Liver (tissue), 9 donors: ENCODE data around the gene AMBRA1. TPM values are rescaled to one million over a fixed set of nuclear protein-coding genes. Genes with fewer than 3 reads are reported as not detected.

Experiments
- DNase-seq: peaks from one replicate; pipeline ENCODE4 v3.0.0-alpha.2; 2017; ENCODE audit warnings: low spot score
- H3K27ac ChIP-seq, 2 donors: one replicate each; pipeline ENCODE4 v1.7.0; 2013; ENCODE audit warnings: inconsistent platforms in 2 of 2, low read length in 2 of 2, control low read depth in 1 of 2, low read depth in 1 of 2, mild to moderate bottlenecking in 1 of 2
- H3K27me3 ChIP-seq, 4 donors: one replicate each; pipeline versions ENCODE4 v1.6.1 to v1.7.0; 2013; ENCODE audit warnings: low read length in 3 of 4, inconsistent platforms in 1 of 4, mild to moderate bottlenecking in 1 of 4, moderate library complexity in 1 of 4; ENCODE audit not compliant: control insufficient read depth in 4 of 4, insufficient read depth in 4 of 4
- H3K36me3 ChIP-seq, 4 donors: one replicate each; pipeline versions ENCODE4 v1.6.1 to v1.7.0; 2013; ENCODE audit warnings: low read length in 3 of 4, mild to moderate bottlenecking in 3 of 4, low read depth in 1 of 4, moderate library complexity in 1 of 4; ENCODE audit not compliant: control insufficient read depth in 4 of 4, insufficient read depth in 3 of 4
- H3K4me1 ChIP-seq, 4 donors: one replicate each; pipeline versions ENCODE4 v1.6.1 to v1.7.0; 2013; ENCODE audit warnings: low read length in 3 of 4, mild to moderate bottlenecking in 3 of 4, moderate library complexity in 1 of 4; ENCODE audit not compliant: control insufficient read depth in 4 of 4, insufficient read depth in 4 of 4
- H3K4me3 ChIP-seq, 3 donors: one replicate each; pipeline versions ENCODE4 v1.6.1 to v1.7.0; 2013; ENCODE audit warnings: low read length in 3 of 3, control low read depth in 1 of 3, low read depth in 1 of 3, mild to moderate bottlenecking in 1 of 3
- H3K9ac ChIP-seq, 2 donors: one replicate each; pipeline ENCODE4 v1.7.0; 2013; ENCODE audit warnings: low read length in 2 of 2, mild to moderate bottlenecking in 2 of 2, moderate library complexity in 2 of 2, control low read depth in 1 of 2, low read depth in 1 of 2
- H3K9me3 ChIP-seq, 4 donors: one replicate each; pipeline versions ENCODE4 v1.6.1 to v1.7.0; 2013; ENCODE audit warnings: low read length in 3 of 4; ENCODE audit not compliant: control insufficient read depth in 4 of 4
- CTCF ChIP-seq: fragments of 150-350 bp; IDR thresholded peaks from 2 replicates; pipeline ENCODE4 v1.5.1; 2017; ENCODE audit warnings: improper control_type of control experiment, low read depth, low read length; ENCODE audit not compliant: missing input control
- EGR1 ChIP-seq, 2 donors: IDR thresholded peaks; 2 replicates each; pipeline ENCODE4 v1.6.1; 2016 to 2018; ENCODE audit warnings: antibody characterized with exemption in 2 of 2, low read depth in 2 of 2
- FOXA1 ChIP-seq: IDR thresholded peaks from 2 replicates; pipeline ENCODE4 v1.6.1; 2016; ENCODE audit warnings: antibody characterized with exemption
- FOXA2 ChIP-seq: IDR thresholded peaks from 2 replicates; pipeline ENCODE4 v1.6.1; 2016; ENCODE audit warnings: antibody characterized with exemption
- GABPA ChIP-seq, 2 donors: IDR thresholded peaks in 1 of 2; conservative IDR thresholded peaks in 1 of 2; 2 replicates each; pipeline ENCODE4 v1.6.1; 2016; ENCODE audit warnings: antibody characterized with exemption in 2 of 2, mild to moderate bottlenecking in 1 of 2, moderate library complexity in 1 of 2
- HNF4A ChIP-seq, 2 donors: conservative IDR thresholded peaks; 2 replicates each; pipeline ENCODE4 v1.6.1; 2016; ENCODE audit warnings: antibody characterized with exemption in 2 of 2, mild to moderate bottlenecking in 2 of 2
- HNF4G ChIP-seq: IDR thresholded peaks from 2 replicates; pipeline ENCODE4 v1.6.1; 2016; ENCODE audit warnings: antibody characterized with exemption
- MAX ChIP-seq: IDR thresholded peaks from 2 replicates; pipeline ENCODE4 v1.6.1; 2016; ENCODE audit warnings: antibody characterized with exemption
- NR2F2 ChIP-seq: IDR thresholded peaks from 2 replicates; pipeline ENCODE4 v1.6.1; 2016; ENCODE audit warnings: antibody characterized with exemption
- RAD21 ChIP-seq, 2 donors: IDR thresholded peaks; 2 replicates each; pipeline ENCODE4 v1.6.1; 2016; ENCODE audit warnings: antibody characterized with exemption in 2 of 2, mild to moderate bottlenecking in 2 of 2
- REST ChIP-seq: IDR thresholded peaks from 2 replicates; pipeline ENCODE4 v1.6.1; 2016; ENCODE audit warnings: antibody characterized with exemption, mild to moderate bottlenecking
- RXRA ChIP-seq, 2 donors: IDR thresholded peaks; 2 replicates each; pipeline ENCODE4 v1.6.1; 2017 to 2018; ENCODE audit warnings: antibody characterized with exemption in 2 of 2, mild to moderate bottlenecking in 1 of 2
- SP1 ChIP-seq: IDR thresholded peaks from 2 replicates; pipeline ENCODE4 v1.6.1; 2018; ENCODE audit warnings: antibody characterized with exemption, mild to moderate bottlenecking
- TAF1 ChIP-seq: conservative IDR thresholded peaks from 2 replicates; pipeline ENCODE4 v1.6.1; 2016; ENCODE audit warnings: antibody characterized with exemption, mild to moderate bottlenecking
- YY1 ChIP-seq: IDR thresholded peaks from 2 replicates; pipeline ENCODE4 v1.6.1; 2016; ENCODE audit warnings: antibody characterized with exemption, mild to moderate bottlenecking
- WGBS: extraction: QIAGEN DNeasy Blood & Tissue Kit; methylation state at CpG from one replicate; pipeline ENCODE4 v1.1.7; 2013; 5-methylcytosine and 5-hydroxymethylcytosine counted together
- polyA plus RNA-seq, 2 donors: library from polyadenylated mRNA; stranded (reverse) in 1 of 2; unstranded in 1 of 2; fragments of 200-250 nt in 1 of 2; fragments of >200 nt in 1 of 2; fragmentation: Nextera tagmentation in 1 of 2; extraction: Ambion mirVana in 1 of 2; gene quantifications; one replicate each; pipeline versions ENCODE4 v1.2.1 to v1.2.3, GENCODE V29; 2013 to 2015
- total RNA-seq, 2 donors: library from RNA; depleted of rRNA; stranded (reverse); fragments of >200 nt; gene quantifications; one replicate each; pipeline ENCODE4 v1.2.3, GENCODE V29; 2014
- TF ChIP-seq, protein P1 (sequence below): IDR thresholded peaks from 2 replicates; pipeline ENCODE4 v1.6.1; 2016; ENCODE audit warnings: antibody characterized with exemption
- TF ChIP-seq, protein P2 (sequence below): IDR thresholded peaks from 2 replicates; pipeline ENCODE4 v1.6.1; 2016; ENCODE audit warnings: antibody characterized with exemption
- donor health status: healthy.
- donor health status: healthy.
- donor health status: healthy.
- donor health status: healthy.
- donor health status: healthy.

The AMBRA1 gene
- total and polyA plus RNA-seq, 4 donors = 3.7 to 25.7 (median 15.1) TPM

DNA sequence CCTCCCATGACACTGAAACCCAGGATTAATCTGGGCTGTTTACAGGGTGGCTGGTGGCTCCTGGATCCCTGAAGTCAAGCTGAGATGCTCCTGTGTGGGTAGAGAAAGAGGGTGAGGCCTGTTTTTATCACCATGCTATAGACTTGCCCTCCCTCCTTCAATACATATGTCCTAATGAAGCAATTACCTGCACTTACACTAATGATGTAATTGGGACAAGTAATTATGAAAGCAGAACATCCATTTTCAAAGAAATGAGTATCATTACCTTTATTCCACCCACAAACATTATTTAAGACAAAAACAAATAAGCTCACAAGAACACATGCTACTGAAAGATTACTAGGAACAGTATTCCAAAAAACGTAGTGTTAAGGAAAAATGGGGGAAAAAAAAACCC lies 138.0 kb downstream of the AMBRA1 start (continued):
- TF ChIP-seq NR2F2 (no peak), SP1 (no peak), TAF1 (no peak)

GRCh38 chr11:46452918-46453517 lies 140.8 kb downstream of the AMBRA1 start:
- no peak overlapping the region for H3K27ac ChIP-seq
- no peaks in the 10 kb centered on the region for H3K36me3 ChIP-seq
- H3K9ac ChIP-seq = no peak overlapping the region
- H3K9me3 ChIP-seq = no peaks in the 10 kb centered on the region
- H3K27me3 ChIP-seq = no peaks in the 10 kb centered on the region
- H3K4me1 ChIP-seq = no peaks in the 10 kb centered on the region
- 94% methylated on average over 4 of the region's 4 CpGs for WGBS
- no peak for DNase-seq
- no peak overlapping the region for H3K4me3 ChIP-seq
- TF ChIP-seq YY1 (no peak), HNF4G (no peak), FOXA2 (no peak), CTCF (no peak), EGR1 (IDR thresholded peaks at IDR 0.05; ENCODE audit: low read depth in 2 of 2) (no peak), GABPA (IDR thresholded peaks at IDR 0.05 in 1 of 2, conservative IDR thresholded peaks at IDR 0.05 in 1 of 2) (no peak), RAD21 (IDR thresholded peaks at IDR 0.05) (no peak), REST (no peak), TAF1 (no peak), HNF4A (conservative IDR thresholded peaks at IDR 0.05) (no peak)
- TF ChIP-seq, protein P1, sequence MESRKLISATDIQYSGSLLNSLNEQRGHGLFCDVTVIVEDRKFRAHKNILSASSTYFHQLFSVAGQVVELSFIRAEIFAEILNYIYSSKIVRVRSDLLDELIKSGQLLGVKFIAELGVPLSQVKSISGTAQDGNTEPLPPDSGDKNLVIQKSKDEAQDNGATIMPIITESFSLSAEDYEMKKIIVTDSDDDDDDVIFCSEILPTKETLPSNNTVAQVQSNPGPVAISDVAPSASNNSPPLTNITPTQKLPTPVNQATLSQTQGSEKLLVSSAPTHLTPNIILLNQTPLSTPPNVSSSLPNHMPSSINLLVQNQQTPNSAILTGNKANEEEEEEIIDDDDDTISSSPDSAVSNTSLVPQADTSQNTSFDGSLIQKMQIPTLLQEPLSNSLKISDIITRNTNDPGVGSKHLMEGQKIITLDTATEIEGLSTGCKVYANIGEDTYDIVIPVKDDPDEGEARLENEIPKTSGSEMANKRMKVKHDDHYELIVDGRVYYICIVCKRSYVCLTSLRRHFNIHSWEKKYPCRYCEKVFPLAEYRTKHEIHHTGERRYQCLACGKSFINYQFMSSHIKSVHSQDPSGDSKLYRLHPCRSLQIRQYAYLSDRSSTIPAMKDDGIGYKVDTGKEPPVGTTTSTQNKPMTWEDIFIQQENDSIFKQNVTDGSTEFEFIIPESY = no peak

DNA sequence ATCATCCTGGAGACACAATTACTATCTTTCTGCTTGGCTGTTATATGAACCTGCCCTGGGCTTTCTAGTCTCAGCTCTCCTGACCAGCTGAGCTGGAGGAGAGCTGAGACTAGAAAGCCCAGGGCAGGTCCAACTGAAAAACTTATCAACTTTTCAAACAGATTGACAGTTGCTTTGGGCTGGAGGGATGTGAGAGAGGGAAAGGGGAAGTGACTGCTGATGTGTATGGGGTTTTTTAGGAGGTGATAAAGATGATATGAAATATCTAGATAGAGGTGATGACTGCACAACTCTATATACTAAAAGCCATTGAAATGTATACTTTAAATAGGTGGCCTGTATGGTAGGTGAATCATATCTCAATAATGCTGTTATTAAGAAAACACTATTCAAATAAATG lies 142.1 kb downstream of the AMBRA1 start:
- Histone ChIP-seq H3K9ac (no peak overlapping the region), H3K27me3 (no peaks in the 10 kb centered on the region), H3K36me3 (no peaks in the 10 kb centered on the region), H3K4me1 (no peaks in the 10 kb centered on the region), H3K9me3 (no peaks in the 10 kb centered on the region), H3K4me3 (no peak overlapping the region), H3K27ac (no peak overlapping the region)
- DNase-seq = no peak
- TF ChIP-seq, protein P2, sequence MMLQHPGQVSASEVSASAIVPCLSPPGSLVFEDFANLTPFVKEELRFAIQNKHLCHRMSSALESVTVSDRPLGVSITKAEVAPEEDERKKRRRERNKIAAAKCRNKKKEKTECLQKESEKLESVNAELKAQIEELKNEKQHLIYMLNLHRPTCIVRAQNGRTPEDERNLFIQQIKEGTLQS = no peak
- TF ChIP-seq FOXA1 = no peak
- TF ChIP-seq HNF4G = no peak
- TF ChIP-seq MAX = no peak
- no peak for TF ChIP-seq RXRA (IDR thresholded peaks at IDR 0.05)
- TF ChIP-seq YY1 = no peak
- TF ChIP-seq NR2F2 = no peak
- no peak for TF ChIP-seq GABPA (IDR thresholded peaks at IDR 0.05 in 1 of 2, conservative IDR thresholded peaks at IDR 0.05 in 1 of 2)
- TF ChIP-seq REST = no peak
- TF ChIP-seq TAF1 = no peak
